ENCODE data around the gene POT1. TPM values are rescaled to one million over a fixed set of nuclear protein-coding genes. Genes with fewer than 3 reads are reported as not detected.

Gene POT1
- total and polyA plus RNA-seq, 2 of the 8 experiments (the other 6 are each of a cell fraction or from before 2014, with no cell fraction given), result 13.1 to 22.8 TPM

DNA sequence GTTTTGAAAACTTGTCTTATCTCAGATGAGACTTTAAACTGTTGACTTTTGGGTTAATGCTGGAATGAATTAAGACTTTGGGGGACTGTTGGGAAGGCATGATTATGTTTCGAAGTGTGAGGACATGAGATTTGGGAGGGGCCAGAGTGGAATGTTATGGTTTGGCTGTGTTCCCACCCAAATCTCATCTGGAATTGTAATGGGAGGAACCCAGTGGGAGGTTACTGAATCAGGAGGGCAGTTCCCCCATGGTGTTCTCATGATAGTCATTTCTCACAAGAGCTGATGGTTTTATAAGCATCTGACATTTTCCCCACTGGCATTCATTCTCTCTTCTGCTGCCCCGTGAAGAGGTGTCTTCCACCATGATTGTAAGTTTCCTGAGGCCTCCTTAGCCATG is 13.8 kb upstream of the POT1 start:
- DNase-seq (ENCODE audit: low read depth in 1 of 2, low spot score in 2 of 2) (no peak), FAIRE-seq (no peak)
- CTCF ChIA-PET (ENCODE audit: partially characterized antibody), result no interaction called here

More for the DNA sequence above, 13.8 kb upstream of the POT1 start:
- Histone ChIP-seq H3K4ac (replicated peaks; ENCODE audit: insufficient read length, low read depth, low read length) (no peak overlapping the region), H3K56ac (replicated peaks; ENCODE audit: insufficient read length, low read depth, low read length) (no peak overlapping the region), H3K9me3 (ENCODE audit: insufficient read depth in 2 of 2, low read depth in 1 of 2, low read length in 1 of 2) (no peaks in the 10 kb centered on the region), H3K23ac (ENCODE audit: insufficient read length) (no peak overlapping the region), H3K14ac (ENCODE audit: insufficient read length) (no peak overlapping the region), H3K4me3 (ENCODE audit: extremely low read depth in 1 of 4, insufficient read depth in 2 of 4, low read depth in 3 of 4, low read length in 4 of 4) (no peak overlapping the region), H4K20me1 (replicated peaks in 1 of 2; ENCODE audit: control insufficient read depth in 1 of 2, insufficient read depth in 2 of 2, low read length in 2 of 2) (no peaks in the 10 kb centered on the region), H2BK5ac (ENCODE audit: low read depth, low read length) (no peak overlapping the region), H3K79me2 (ENCODE audit: control insufficient read depth in 1 of 2, insufficient read depth in 2 of 2, low read length in 2 of 2) (no peaks in the 10 kb centered on the region), H2BK12ac (ENCODE audit: low read depth, low read length) (no peak overlapping the region), H4K5ac (ENCODE audit: insufficient read length, low read depth, low read length) (no peak overlapping the region), H3K23me2 (ENCODE audit: low read depth, low read length) (no peaks in the 10 kb centered on the region), H3K4me1 (replicated peaks in 1 of 4; ENCODE audit: control insufficient read depth in 3 of 4, insufficient read depth in 4 of 4, low read length in 3 of 4) (no peaks in the 10 kb centered on the region), H2BK20ac (ENCODE audit: low read length) (no peak overlapping the region), H2BK120ac (replicated peaks; ENCODE audit: low read depth, low read length) (no peak overlapping the region), H2AFZ (ENCODE audit: low read length) (no peak overlapping the region), H2BK15ac (ENCODE audit: low read length) (no peak overlapping the region), H3K27me3 (replicated peaks in 1 of 4; ENCODE audit: control insufficient read depth in 3 of 4, extremely low read depth in 1 of 4, insufficient read depth in 3 of 4, low read length in 3 of 4) (no peaks in the 10 kb centered on the region), H2AK5ac (ENCODE audit: low read depth, low read length) (no peak overlapping the region), H3K79me1 (ENCODE audit: low read depth, low read length) (no peaks in the 10 kb centered on the region), H3K9ac (replicated peaks in 1 of 4; ENCODE audit: extremely low read depth in 1 of 4, low read depth in 3 of 4, low read length in 3 of 4) (no peak overlapping the region), H3K18ac (ENCODE audit: extremely low read depth, low read length) (no peak overlapping the region), H4K8ac (ENCODE audit: extremely low read depth, insufficient read depth, low read length) (no peak overlapping the region), H3K4me2 (ENCODE audit: insufficient read depth in 1 of 2, low read depth in 2 of 2, low read length in 2 of 2) (no peak overlapping the region), H3K36me3 (ENCODE audit: control insufficient read depth in 2 of 4, insufficient read depth in 4 of 4, low read length in 3 of 4) (no peaks in the 10 kb centered on the region), H4K91ac (replicated peaks; ENCODE audit: insufficient read length, low read length) (no peak overlapping the region), H3K27ac (ENCODE audit: low read depth, low read length) (no peak overlapping the region)
- TF ChIP-seq CREB1 (IDR thresholded peaks at IDR 0.05), result no peak
- TF ChIP-seq, protein P1, sequence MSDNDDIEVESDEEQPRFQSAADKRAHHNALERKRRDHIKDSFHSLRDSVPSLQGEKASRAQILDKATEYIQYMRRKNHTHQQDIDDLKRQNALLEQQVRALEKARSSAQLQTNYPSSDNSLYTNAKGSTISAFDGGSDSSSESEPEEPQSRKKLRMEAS (IDR thresholded peaks at IDR 0.05), result no peak
- POLR2A ChIA-PET (ENCODE audit: partially characterized antibody), result no interaction called here
- WGBS, 2 experiments (ENCODE audit: extremely low coverage in 1 of 2, insufficient coverage in 1 of 2, insufficient read length in 1 of 2, insufficient replicate concordance in 2 of 2, low coverage in 1 of 2, low lambda C conversion rate in 2 of 2, missing lambda C conversion rate in 1 of 2), result 95% methylated on average over 2 of the region's 2 CpGs; no CpG with 5 or more reads in 1 of the 2 experiments
